ENCODE measurements around the gene RETREG2.

Gene RETREG2, protein sequence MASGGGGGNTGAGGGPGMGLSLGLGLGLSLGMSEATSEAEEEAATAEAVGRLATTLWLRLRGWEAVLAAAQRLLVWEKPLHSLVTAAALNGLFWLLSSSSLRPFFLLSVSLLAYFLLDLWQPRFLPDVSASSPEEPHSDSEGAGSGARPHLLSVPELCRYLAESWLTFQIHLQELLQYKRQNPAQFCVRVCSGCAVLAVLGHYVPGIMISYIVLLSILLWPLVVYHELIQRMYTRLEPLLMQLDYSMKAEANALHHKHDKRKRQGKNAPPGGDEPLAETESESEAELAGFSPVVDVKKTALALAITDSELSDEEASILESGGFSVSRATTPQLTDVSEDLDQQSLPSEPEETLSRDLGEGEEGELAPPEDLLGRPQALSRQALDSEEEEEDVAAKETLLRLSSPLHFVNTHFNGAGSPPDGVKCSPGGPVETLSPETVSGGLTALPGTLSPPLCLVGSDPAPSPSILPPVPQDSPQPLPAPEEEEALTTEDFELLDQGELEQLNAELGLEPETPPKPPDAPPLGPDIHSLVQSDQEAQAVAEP

DNA sequence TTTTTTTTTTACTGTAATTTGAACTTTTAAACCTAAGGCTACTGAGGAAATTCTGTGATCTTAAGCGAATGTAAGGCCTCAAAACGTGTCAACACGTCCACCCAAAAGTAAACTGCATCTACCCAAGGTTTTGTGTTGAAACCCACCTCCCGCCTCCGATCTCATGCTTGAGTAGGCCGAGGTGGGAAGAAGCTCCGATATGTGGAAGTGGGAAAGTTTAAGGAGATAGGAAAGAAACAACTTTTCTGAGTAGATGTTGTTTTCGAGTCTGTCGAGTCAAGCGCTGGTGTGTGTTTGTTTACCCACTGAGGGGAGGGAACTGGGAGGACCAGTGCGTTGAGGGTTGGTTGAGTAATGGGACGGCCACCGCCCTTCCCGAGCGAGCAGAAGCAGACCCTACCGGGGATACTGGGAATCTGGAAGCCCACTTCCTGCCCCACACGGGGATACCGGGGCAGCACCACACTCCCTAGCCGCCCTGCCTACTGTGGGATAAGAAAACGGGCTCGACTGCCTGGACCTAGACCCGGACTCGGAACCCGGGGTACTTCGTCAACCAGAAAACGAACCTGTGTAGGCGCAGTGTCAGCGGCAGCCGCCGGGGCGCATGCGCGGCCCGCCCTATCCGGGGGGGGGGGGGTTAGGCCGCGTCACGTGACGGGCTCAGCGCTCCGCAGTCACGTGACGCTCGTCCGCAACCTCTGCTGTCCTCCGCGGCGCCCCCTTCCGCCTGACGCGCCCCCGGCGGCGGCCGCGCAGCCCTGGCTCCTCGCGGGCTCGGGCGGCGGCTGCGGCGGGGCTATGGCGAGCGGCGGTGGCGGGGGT is at the start of gene RETREG2:
RETREG2 (plus strand) TSS at position 724 of the 825 bp plus-strand sequence; CDS start at position 802, 78 bp downstream.
- DNase-seq (ENCODE audit: low spot score), result peak; percentile 95

DNA sequence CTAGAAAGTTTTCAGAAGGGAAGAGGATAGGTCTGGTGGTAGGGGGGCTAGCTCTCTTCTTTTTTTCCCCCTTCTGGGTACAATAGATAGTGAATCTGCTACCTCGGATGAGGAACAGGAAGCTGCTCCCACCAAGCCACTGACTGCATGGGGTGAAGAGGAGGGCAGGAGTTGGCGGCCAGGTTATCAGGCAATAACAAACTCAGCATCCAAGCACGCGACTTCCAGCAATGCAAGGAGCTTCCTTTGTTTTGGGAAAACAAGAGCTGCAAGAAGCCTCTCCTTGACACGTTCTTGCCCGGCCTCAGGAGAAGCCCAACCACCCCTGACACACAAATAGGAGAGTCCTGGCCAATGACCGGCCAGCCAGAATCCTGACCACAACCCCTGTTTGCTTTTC is 49.7 kb upstream of the RETREG2 start:
- no peak for DNase-seq (ENCODE audit: low spot score)

DNA sequence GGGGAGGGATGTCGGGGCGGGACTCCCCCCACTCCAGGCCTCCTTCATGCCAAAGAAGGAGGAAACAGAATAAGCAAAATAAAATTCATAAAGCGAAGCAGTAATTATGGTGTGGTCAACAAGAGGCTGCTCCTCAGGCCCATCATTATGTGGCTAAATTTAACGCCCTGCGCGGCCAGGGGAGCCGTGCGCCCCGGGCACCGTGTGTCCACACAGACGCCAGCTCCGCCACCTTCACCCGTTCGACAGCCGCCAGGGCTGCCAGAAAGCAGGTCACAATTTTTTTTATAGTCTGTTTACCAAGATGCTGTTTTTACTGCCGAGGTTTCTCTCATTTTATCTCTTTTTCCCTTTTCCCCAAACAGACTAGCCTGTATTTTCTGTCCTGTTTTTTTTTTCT is 48.5 kb upstream of the RETREG2 start:
- no peak for DNase-seq (ENCODE audit: low spot score)

DNA sequence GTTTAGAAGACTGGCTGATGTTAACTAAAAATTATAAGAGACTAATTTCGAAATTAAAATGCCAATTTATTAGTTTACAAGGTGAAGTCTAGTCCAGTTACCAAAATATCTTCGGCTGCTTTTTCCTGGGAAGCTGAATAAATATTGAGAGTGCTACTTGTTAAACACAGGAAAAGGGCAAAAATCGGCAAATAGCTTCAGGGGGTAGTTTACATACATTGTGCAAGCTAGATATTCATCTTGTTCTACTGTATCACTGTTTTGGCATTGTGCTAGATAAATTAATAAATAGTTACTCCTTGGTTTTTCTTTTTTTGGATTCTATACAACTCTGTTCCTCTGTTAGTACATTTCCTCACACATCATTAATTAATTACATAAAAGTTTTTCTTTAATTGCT is 46.7 kb upstream of the RETREG2 start:
- no peak for DNase-seq (ENCODE audit: low spot score)

DNA sequence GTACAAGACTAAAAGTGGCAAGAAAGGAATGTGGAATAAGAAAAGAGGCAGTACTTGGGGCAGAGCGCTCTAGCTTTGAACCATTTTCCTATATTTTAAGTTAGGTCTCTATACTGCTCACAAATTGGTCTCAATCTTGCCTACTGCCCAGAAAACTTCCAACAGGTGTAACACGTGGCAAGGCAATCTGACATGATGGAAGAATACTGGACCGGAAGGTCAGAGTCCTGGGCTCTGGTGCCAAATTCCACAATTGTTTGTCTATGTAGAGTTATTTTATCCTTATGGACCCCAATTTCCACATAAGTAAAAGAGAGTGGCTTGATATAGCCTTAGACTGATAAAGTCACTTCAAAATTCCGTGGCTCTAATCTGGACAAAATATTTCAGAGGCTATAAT is 46.3 kb upstream of the RETREG2 start:
- DNase-seq (ENCODE audit: low spot score), result no peak

DNA sequence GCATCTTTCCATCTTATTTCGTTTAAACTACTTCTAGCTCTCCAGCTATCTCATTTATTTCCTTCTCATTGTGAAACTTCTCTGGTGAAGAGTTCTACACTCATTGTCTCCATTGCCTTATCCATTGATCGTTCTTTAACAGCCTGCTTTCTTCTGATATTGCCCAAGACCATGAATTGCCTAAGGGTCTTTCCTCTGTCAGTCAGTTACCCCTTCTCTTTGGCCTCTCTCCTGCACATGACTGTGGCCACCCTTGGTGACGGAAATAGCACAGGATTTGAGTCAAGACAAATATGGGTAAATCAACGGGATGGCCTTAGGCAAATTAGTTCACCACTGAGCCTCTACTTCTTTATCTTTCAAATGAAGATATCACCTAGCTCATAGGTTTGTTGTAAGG is 44.1 kb upstream of the RETREG2 start:
- DNase-seq (ENCODE audit: low spot score), result no peak

DNA sequence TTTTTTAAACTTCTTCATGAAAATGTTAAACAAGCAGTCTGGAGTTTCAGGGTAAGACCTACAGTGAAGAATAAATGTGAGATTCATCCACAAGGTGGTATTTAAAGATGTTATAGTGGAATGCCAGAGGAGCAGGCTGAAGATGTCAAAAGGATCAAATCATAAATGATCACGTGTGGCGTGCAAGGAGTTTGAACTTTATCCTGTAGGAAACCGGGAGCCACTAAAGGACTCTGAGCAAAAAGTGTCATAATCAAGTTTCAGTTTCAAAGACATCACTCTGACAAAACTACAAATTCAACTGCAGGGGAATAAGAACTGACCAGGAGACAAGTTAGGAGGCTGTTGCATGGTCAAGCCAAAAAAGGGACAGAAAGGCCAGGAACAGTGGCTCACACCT is 37.4 kb upstream of the RETREG2 start:
- no peak for DNase-seq (ENCODE audit: low spot score)

DNA sequence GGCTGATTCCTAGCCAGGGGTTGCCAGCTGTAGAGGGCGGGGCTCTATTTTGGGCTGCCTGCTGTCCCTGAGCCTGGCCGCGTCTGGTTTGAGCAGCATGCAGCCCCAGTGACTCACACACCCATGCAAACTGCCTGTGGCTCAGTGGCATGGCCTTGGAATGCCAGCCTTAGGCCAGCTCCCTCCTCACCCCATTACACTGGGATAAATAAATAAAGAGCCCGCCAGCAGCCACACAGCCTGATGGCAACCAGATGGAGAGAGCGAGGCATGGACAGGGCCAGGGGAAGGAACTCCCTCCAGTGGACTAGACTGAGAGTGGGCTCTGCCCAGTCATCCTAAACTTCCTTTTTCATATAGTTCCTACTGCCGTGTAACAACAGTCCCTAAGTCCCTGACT is 35.7 kb upstream of the RETREG2 start:
- no peak for DNase-seq (ENCODE audit: low spot score)

DNA sequence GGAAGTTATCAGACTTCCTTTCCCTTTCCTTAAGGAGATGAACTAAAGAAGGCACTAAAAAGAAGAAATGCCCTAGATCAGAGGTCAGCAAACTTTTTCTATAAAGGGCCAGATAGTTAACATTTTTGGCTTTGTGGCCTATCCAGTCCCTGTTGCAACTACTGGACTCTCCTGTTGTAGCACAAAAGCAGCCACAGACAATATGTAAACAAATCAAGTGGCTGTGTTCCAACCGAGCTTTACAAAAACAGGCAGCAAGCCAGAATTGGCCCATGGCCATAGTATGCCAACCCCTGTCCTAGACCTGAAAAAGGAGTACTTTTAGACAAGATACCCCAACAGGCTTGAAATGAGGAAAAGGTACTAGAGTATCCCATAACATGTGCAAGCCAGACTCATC is 28.4 kb upstream of the RETREG2 start:
- DNase-seq (ENCODE audit: low spot score), result no peak

DNA sequence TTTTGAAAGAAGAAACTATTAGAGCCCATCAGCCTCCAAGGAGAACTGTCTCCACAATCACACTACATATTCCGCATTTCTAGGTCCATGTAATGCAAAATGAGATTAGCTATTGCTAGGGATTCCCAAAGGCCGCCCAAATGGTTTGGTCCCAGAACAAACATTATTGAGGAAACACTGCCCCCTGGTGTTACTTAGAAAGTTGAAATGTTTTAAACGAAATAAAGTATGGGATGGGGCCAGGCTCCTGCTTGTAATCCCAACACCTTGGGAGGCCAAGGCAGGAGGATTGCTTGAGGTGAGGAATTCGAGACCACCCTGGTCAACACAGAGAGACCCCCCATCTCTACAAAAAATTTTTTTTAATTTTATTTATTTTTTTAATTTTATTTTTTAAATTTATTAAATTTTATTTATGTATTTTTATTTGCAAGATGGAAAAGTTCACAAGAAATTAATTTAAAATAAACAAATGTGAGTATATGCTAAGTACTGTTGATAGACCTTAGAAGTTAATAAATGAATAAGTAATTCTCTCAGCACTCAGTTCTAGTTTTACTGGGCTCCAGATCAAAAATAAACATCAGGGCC is 22.9 kb upstream of the RETREG2 start:
- no peak for DNase-seq (ENCODE audit: low spot score)

DNA sequence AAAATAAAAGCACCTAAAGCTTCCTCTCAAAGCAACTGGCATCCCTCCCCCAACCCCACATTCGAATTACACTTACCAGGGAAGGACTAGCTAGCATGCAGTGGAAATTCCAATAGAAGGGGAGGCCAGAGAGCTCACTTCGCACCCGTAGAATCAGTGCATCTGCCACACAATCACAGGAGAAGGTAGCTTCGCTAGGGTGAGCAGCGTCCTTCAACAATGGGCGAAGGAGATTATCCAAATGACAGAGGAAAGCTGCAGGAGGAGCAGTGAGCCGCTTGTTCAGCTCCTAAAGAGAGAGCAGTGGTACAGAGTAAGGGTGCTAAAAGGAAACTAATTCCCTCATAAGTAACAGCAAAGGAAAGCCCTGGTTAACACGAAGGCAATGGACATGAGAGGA is 20.7 kb upstream of the RETREG2 start:
- no peak for DNase-seq (ENCODE audit: low spot score)

DNA sequence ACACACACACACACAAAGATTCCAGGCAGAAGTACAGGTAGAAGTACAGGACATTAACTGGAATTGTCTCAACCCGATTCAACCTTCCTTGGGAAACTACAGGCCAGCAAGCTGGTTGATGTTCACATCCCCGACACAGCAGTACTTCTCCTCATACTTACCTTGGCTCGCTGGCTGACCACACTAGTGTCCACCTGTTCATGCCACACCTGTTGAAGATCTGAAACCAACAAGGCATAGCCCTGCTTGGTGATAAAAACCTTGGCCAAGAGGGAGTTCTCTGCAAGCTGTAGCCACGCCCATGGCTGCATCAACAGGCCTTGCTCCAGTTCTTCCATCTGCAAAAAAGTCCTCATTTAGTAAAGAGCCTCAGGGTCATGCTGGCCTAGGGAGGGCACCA is 20.1 kb upstream of the RETREG2 start:
- DNase-seq (ENCODE audit: low spot score), result no peak

DNA sequence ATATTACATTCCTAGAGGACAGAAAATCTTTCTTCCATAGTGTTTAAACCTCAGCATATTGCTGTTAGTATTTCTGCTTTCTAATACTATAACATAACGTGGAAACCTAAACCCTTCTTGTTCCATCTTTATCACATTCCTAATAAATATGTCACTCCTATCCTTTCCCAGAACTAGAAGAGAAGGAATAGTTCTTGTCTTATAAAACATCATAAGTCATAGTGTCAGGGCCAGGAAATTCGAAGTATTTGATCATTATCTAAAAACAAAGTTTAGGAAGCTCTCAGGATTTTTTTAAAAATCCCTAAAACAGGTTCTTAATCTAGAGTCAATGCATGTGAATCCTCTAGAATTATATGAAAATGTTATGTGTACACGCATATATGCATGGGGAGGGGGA is 19.5 kb upstream of the RETREG2 start:
- DNase-seq (ENCODE audit: low spot score), result no peak

DNA sequence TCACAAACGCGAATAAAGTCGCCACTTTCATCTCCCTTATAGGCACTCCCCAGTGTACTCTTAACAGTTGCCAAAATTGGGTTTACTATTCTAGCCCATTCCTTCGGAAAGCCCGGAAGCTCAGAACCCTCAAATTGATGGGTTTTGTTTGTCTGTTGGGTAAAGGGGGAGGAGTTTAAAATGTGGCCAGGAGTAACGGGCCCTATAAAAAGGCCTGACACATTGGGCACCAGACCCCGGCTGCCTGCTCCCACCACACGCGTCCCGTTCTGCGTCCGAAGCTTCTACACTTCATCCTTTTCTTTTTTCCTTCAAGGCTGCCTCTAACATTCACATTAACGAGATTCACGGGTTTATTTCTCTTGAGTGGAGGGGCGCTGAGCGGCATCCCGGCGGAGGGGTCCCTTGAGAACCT is 18.3 kb upstream of the RETREG2 start:
- no peak for DNase-seq (ENCODE audit: low spot score)

DNA sequence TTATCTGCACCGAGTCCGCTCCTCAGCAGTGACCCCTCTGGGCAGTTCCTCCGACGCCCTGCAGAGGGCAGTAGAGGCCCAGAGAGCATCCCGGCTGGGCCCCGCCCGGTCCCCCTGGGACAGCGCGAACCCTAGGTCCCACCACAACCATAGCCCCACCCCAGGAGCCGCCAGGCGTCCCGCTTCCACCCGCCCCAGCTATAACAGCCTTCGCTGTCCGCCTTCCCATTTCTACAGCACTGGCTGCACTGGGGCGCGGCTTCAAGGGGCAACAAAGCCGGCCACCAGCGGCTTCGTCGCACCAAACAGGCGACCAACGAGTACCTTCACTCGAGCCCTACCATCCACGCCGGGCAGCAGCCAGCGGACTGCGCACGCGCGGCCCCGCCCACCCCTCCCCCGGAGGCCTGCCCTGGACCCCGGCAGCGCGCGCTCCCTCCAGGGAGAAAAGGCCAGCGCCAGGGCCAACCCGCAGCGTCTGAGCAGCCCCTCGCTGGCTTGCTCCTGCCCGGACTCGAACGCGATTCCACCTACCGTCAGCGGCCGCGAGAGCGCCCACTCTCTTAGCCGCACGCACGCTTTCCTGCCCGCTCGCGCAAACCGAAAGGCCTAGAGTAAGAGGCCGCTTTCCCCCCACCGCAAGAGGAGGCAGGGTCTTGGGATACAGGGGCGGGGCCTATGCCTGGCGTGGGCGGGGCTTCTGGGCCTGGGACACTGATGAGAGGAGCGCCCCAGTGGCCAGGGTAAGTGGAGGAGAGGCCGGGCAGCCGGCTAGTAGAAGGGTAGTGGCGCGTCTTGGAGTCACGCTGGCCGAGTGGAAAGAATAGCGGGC is 17.7 kb upstream of the RETREG2 start, which contains the start of gene NHEJ1:
NHEJ1 (minus strand) TSS at position 630 of the 832 bp plus-strand sequence. CDS start 2,453 bp downstream, outside the sequence.
- DNase-seq (ENCODE audit: low spot score), result peak; percentile 97

DNA sequence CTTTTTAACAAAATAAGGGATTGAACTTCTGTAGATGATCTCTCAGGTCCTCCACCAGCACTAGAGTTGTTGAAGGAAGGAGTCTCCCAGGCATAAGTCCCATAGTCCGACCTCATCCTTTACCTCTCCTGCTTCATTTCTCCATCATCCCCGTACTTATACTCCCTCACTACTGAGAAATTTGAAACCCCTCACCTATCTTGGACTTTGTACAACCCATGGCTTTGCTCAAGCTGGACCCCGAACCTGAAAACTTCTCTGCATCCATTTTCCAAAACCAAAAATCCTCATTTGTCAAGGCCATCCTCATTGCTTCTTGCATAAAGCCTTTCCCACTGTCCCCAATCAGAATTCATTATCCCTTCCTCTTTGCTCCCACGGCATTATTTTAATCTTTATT is 17.0 kb upstream of the RETREG2 start:
- DNase-seq (ENCODE audit: low spot score), result no peak

DNA sequence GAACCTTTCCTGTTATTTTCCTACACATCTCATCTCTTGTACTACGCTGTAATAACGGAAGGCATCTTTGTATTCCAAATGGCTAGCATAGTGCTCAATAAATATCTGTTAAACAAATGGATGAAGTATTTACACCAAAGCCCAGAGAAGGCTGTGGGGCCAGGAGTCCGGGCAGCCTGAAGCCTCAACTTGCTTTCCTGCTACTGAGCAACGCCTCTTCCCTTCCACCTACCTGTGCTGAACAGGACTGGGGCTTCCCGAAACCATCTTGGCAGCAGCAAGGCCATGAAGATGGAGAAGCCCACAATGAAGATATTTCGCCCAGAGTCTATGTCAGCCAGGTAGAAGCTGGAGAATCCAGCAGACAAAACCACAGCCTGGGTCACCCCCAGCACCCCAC is 14.9 kb upstream of the RETREG2 start:
- no peak for DNase-seq (ENCODE audit: low spot score)

DNA sequence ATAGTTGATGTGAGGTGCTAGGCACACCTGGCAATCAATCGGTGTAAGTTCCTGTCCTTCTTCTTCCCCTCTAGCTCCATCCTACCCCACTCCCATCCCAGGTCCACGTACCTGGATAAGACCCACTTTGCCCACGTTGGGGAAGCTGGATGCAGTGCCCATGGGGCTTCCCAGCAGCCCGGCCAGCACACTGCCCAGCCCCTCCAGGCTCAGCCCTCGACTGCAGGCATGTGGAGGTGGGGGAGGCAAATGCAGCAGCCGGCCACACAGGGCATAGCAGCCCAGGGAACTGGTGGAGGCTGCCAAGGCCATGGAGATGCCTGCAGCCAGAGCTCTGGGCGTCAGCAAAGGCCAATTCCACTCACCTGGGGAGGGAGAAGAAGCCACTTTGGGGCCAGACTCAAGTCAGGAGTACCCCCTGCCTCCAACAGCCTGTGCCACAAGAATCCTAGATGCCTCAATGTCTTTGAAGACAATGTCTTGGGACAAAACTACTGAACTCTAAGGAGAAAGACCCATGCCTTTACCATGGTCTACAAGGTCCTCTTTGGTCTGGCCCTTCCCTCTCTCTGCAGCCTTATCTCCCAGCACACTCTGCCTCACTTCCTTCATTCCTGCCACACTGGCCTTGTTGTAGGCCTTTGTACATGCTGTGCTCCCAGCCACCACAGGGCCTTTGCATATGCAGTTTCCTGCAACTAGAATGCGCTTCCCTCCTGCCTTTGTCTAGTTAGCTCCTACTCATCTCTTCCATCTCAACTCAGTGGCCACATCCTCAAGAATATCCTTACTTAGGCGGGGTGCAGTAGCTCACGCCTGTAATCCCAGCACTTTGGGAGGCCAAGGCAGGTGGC is 12.8 kb upstream of the RETREG2 start:
- DNase-seq (ENCODE audit: low spot score), result no peak

DNA sequence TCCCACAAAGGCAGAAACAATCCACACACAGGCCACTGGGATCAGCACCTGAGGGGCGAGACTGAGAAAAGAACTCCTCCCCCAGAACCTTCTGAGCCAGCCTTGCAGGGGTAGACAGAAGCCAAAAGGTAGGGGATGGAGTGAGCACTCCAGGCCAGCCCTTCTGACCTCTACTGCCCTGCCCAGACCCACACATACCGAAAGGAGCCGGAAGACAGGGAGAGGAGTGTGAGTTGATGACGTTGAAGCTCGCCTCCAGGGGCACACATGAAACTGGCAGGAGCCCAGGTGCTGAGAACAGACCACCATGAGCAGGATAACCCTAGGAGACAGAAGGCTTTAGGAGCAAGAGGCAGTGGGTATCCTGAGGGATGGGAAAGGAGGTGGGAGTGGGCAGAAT is 10.1 kb upstream of the RETREG2 start:
- DNase-seq (ENCODE audit: low spot score), result no peak

DNA sequence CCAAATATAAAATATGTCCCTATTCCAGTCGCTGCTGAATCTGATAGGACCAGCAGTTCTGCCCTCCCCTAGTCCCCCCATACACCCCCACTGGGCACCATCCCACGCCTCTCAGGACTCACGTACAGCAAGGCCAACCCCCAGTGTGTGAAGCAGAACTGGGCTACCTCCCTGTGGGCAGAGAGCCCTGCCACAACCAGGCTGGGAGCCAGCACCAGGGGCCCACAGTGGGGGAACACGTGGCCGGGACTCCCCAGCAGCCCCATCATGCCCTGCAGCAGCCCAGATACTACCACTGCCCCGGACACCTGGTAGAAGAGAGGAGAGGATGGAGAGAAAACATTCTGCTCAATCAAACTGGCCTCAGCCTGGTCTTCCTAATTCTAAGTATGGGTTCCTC is 9.5 kb upstream of the RETREG2 start:
- no peak for DNase-seq (ENCODE audit: low spot score)

DNA sequence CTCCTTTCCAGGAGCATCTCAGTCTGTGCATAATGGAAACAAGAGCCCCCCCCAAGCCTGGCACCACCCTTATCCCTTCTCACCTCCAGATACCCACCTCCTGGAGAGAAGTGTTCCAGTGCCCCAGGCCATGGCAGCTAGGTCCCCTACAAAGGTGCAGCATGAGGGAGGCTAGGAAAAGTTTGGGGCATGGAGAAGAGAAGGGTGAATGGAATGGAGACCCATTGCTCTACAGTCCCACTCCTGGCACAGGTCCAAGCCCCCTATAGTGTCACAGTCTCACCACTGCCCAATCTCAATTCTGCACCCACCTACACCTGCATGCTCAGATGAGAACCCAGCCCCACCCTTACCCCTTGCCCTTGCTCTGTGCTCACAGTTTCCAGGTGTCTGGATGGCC is 9.1 kb upstream of the RETREG2 start:
- DNase-seq (ENCODE audit: low spot score), result no peak

Data from left forelimb (tissue), 1 donor.